Gastroesophageal sphincter (tissue), 3 donors: Measurements from ENCODE around the gene DDX10.

Experiments
- CTCF ChIP-seq, 4 experiments: fragments of 200-600 bp in 2 of 4; fragments of 450-650 bp in 2 of 4; sonication (generic) in 1 of 4; IDR thresholded peaks; one replicate each; pipeline ENCODE4 v1.5.1; 2017 to 2019; ENCODE audit warnings: antibody characterized with exemption in 4 of 4, mild to moderate bottlenecking in 2 of 4, moderate library complexity in 2 of 4
- POLR2A ChIP-seq, 2 donors: fragments of 450-650 bp; IDR thresholded peaks; one replicate each; pipeline ENCODE4 v1.6.1; 2017; ENCODE audit warnings: antibody characterized with exemption in 2 of 2, mild to moderate bottlenecking in 2 of 2, moderate library complexity in 1 of 2

GRCh38 chr11:108628326-108628725 lies 36.5 kb upstream of the DDX10 start:
- TF ChIP-seq CTCF (IDR thresholded peaks at IDR 0.05) (no peak), POLR2A (IDR thresholded peaks at IDR 0.05) (no peak)
